ENCODE results near the gene FBF1.

The FBF1 gene

DNA sequence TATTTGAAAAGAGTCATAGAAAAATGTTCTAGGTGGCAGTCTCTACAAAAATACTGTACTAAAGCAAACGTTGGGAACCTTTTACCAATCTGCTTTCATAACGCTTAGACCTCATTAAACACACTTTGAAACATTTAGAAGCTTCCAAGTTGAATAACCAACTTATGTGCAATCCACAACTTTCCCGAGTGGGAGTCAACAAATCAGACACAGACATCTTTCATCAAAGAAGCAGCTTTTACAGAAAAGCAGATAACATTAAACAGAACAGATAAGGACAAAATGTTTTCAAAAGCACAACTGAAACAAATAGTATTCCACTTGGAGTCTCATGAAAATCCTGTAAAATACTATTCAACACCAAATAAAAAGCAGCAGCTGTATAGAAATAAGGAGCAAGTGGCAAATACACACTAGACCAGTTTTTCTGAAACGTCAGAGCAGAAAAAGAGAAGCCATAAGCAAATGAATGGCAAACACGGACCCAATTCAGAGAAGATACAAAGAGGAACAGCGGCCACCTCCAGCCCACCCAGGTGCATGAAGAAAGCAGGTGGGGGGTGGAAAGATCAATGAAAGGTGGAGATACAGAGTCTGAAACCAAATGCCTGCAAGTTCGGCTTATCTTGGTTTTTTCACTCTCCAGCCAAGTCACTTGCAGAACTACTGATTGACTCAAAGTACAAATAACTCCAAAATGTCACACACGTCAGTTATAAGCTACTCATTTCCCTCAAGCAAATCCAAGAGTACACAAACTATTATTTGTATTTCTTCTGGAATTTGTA lies 18.4 kb upstream of the FBF1 start:
- Histone ChIP-seq H3K27me3 (ENCODE audit: insufficient read depth, poor library complexity, severe bottlenecking) (no peaks in the 10 kb centered on the region), H3K27ac (replicated peaks) (no peak overlapping the region), H3K4me3 (replicated peaks; ENCODE audit: insufficient read depth, low read length) (no peak overlapping the region)
- no peak for DNase-seq (ENCODE audit: low read depth in 1 of 2, low spot score in 1 of 2)
- TF ChIP-seq SPI1 (IDR thresholded peaks at IDR 0.05; ENCODE audit: borderline replicate concordance, low read depth) (no peak), GABPA (IDR thresholded peaks at IDR 0.05; ENCODE audit: low read depth) (no peak), POLR2AphosphoS5 (IDR thresholded peaks at IDR 0.05; ENCODE audit: low read depth) (no peak)
- TF ChIP-seq, protein P1, sequence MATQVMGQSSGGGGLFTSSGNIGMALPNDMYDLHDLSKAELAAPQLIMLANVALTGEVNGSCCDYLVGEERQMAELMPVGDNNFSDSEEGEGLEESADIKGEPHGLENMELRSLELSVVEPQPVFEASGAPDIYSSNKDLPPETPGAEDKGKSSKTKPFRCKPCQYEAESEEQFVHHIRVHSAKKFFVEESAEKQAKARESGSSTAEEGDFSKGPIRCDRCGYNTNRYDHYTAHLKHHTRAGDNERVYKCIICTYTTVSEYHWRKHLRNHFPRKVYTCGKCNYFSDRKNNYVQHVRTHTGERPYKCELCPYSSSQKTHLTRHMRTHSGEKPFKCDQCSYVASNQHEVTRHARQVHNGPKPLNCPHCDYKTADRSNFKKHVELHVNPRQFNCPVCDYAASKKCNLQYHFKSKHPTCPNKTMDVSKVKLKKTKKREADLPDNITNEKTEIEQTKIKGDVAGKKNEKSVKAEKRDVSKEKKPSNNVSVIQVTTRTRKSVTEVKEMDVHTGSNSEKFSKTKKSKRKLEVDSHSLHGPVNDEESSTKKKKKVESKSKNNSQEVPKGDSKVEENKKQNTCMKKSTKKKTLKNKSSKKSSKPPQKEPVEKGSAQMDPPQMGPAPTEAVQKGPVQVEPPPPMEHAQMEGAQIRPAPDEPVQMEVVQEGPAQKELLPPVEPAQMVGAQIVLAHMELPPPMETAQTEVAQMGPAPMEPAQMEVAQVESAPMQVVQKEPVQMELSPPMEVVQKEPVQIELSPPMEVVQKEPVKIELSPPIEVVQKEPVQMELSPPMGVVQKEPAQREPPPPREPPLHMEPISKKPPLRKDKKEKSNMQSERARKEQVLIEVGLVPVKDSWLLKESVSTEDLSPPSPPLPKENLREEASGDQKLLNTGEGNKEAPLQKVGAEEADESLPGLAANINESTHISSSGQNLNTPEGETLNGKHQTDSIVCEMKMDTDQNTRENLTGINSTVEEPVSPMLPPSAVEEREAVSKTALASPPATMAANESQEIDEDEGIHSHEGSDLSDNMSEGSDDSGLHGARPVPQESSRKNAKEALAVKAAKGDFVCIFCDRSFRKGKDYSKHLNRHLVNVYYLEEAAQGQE (IDR thresholded peaks at IDR 0.05; ENCODE audit: insufficient replicate concordance, low read depth): no peak
- TF ChIP-seq, protein P2, sequence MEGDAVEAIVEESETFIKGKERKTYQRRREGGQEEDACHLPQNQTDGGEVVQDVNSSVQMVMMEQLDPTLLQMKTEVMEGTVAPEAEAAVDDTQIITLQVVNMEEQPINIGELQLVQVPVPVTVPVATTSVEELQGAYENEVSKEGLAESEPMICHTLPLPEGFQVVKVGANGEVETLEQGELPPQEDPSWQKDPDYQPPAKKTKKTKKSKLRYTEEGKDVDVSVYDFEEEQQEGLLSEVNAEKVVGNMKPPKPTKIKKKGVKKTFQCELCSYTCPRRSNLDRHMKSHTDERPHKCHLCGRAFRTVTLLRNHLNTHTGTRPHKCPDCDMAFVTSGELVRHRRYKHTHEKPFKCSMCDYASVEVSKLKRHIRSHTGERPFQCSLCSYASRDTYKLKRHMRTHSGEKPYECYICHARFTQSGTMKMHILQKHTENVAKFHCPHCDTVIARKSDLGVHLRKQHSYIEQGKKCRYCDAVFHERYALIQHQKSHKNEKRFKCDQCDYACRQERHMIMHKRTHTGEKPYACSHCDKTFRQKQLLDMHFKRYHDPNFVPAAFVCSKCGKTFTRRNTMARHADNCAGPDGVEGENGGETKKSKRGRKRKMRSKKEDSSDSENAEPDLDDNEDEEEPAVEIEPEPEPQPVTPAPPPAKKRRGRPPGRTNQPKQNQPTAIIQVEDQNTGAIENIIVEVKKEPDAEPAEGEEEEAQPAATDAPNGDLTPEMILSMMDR (IDR thresholded peaks at IDR 0.05; ENCODE audit: insufficient read depth, low read length): no peak

DNA sequence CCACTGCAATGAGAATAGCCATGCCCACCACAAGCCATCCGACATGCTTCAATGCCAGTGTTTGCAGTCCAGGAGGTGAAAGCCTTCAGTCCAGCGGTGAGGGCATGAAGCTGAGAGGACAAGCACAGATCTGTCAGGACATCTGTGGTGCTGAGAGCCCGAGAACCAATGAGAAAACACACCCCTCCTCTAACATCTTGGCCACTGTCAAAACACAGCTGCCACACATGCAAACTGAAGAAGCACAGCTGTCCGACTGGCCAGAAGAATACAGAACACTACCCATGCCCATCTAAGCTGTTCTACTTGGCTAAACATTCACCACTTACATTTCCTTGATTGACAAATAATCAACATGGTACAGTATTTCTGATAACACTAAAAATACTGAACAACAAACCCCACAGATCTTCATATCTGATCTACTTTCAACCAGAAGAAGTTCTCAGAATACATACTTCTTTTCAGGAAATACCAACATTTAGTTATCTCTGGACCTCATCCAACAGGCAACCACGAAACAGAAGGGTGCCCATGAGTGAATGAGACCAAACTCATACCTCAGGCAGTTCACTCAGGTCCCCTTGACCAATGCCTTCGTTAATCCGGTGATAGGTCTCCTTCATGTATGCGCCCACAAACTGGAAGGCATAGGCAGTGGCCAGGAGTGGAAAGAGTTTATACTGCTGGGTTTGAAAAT lies 10.2 kb upstream of the FBF1 start:
- no peak overlapping the region for H3K4me3 ChIP-seq (replicated peaks; ENCODE audit: insufficient read depth, low read length)
- H3K27ac ChIP-seq (replicated peaks): no peak overlapping the region
- no peak for DNase-seq (ENCODE audit: low read depth in 1 of 2, low spot score in 1 of 2)
- no peaks in the 10 kb centered on the region for H3K27me3 ChIP-seq (ENCODE audit: insufficient read depth, poor library complexity, severe bottlenecking)
- TF ChIP-seq GABPA (IDR thresholded peaks at IDR 0.05; ENCODE audit: low read depth): no peak
- TF ChIP-seq, protein P2 (IDR thresholded peaks at IDR 0.05; ENCODE audit: insufficient read depth, low read length): no peak
- TF ChIP-seq, protein P1 (IDR thresholded peaks at IDR 0.05; ENCODE audit: insufficient replicate concordance, low read depth): no peak

DNA sequence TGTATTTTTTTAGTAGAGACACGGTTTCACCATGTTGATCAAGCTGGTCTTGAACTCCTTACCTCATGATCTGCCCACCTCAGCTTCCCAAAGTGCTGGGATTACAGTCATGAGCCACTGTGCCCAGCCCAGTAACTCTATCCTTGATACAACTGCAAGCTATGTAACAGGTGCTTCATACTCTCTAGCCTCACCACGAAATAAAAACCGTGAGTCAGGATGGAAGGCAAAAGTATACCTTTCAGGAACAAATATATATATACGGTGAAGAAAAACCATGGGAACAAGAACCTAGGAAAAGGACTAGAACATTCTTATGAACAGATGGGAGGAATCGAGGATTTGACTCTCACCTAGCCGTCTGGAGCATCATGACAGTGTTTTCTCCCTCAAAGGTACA lies 9.6 kb upstream of the FBF1 start:
- Histone ChIP-seq H3K4me3 (replicated peaks; ENCODE audit: insufficient read depth, low read length) (no peak overlapping the region), H3K27me3 (ENCODE audit: insufficient read depth, poor library complexity, severe bottlenecking) (no peaks in the 10 kb centered on the region), H3K27ac (replicated peaks) (no peak overlapping the region)
- TF ChIP-seq, protein P1 (IDR thresholded peaks at IDR 0.05; ENCODE audit: insufficient replicate concordance, low read depth): no peak
- TF ChIP-seq, protein P2 (IDR thresholded peaks at IDR 0.05; ENCODE audit: insufficient read depth, low read length): no peak
- TF ChIP-seq POLR2AphosphoS5 (IDR thresholded peaks at IDR 0.05; ENCODE audit: low read depth) (no peak), GABPA (IDR thresholded peaks at IDR 0.05; ENCODE audit: low read depth) (no peak), SPI1 (IDR thresholded peaks at IDR 0.05; ENCODE audit: borderline replicate concordance, low read depth) (no peak)
- no peak for DNase-seq (ENCODE audit: low read depth in 1 of 2, low spot score in 1 of 2)
